Measurements from ENCODE around the gene POU3F1. TPM values are rescaled to one million over a fixed set of nuclear protein-coding genes. Genes with fewer than 3 reads are reported as not detected.

POU3F1 gene
- total and polyA plus RNA-seq, 3 experiments from 2014 or later: 0.09 to 0.57 (median 0.44) TPM

DNA sequence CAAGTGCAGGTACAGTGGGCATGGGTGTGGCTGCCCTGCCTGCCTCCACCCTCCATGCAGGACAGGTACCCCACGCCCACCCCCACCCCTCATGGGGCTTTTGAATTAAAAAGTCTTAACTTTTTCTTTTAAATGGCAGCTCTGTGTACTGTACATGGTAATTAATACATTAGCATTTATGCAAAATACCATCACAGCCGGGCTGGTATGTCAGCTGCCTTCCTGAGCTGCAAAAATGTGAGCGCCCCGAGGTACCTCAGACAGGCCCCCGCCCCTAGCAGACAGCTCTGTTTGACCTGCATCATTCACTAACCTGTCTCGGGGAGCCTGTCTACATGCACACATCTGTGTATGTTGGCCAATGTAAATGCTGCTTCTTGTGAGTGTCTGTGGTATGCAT, 42.2 kb upstream of the POU3F1 start:
- Mint-ChIP-seq H3K36me3 (no peaks in the 10 kb centered on the region), H3K4me1 (no peaks in the 10 kb centered on the region), H3K27me3 (peaks cover 12 to 55% of the 10 kb centered on the region in 2 donors), H3K27ac (no peak overlapping the region), H3K9me3 (no peaks in the 10 kb centered on the region), H3K4me3 (no peak overlapping the region)
- Histone ChIP-seq H3K4me1 (ENCODE audit: insufficient read depth, low read length) (no peaks in the 10 kb centered on the region), H3K27ac (ENCODE audit: low read depth, low read length) (no peak overlapping the region), H3K27me3 (ENCODE audit: insufficient read depth, low read length, poor library complexity, severe bottlenecking) (no peaks in the 10 kb centered on the region), H3K9me3 (ENCODE audit: low read length) (no peaks in the 10 kb centered on the region), H3K36me3 (ENCODE audit: insufficient read depth, low read length) (no peaks in the 10 kb centered on the region), H3K4me3 (ENCODE audit: low read length) (no peak overlapping the region)
- ChIA-PET POLR2A (no interaction called here), CTCF (no interaction called here)
- no peak for DNase-seq

DNA sequence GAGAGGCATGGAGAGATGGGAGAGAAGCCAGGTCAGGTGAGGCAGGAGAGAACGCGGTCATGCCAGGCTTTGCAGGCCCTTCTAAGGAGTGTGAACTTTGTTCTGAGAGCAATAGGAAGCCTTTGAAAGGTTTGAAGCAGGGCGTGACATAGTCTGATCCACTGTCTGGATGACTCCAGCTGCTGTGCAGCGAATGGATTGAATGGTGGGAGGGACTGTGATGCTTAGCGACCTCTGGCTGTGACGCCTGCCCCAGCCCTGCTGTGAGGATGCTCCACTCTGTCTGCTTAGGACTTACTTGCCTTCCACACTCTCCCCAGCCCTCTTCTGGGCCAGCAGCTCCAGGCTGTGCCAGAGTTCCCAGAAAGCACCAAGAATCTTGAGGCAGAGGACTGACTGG, 41.8 kb upstream of the POU3F1 start:
- ChIA-PET POLR2A (no interaction called here), CTCF (no interaction called here)
- Histone ChIP-seq H3K4me1 (ENCODE audit: insufficient read depth, low read length) (no peaks in the 10 kb centered on the region), H3K9me3 (ENCODE audit: low read length) (no peaks in the 10 kb centered on the region), H3K27ac (ENCODE audit: low read depth, low read length) (no peak overlapping the region), H3K36me3 (ENCODE audit: insufficient read depth, low read length) (no peaks in the 10 kb centered on the region), H3K4me3 (ENCODE audit: low read length) (no peak overlapping the region), H3K27me3 (ENCODE audit: insufficient read depth, low read length, poor library complexity, severe bottlenecking) (no peaks in the 10 kb centered on the region)
- H3K9me3 Mint-ChIP-seq: no peaks in the 10 kb centered on the region
- no peak for DNase-seq
- no peak overlapping the region for H3K4me3 Mint-ChIP-seq
- H3K36me3 Mint-ChIP-seq: no peaks in the 10 kb centered on the region
- H3K27me3 Mint-ChIP-seq: peaks cover 12 to 51% of the 10 kb centered on the region in 2 donors
- H3K4me1 Mint-ChIP-seq: no peaks in the 10 kb centered on the region
- H3K27ac Mint-ChIP-seq: no peak overlapping the region

GRCh38 chr1:38087676-38088075, 41.1 kb upstream of the POU3F1 start:
- POLR2A ChIA-PET: no interaction called here
- H3K9me3 ChIP-seq (ENCODE audit: low read length): no peaks in the 10 kb centered on the region
- no peak for DNase-seq
- CTCF ChIA-PET: no interaction called here
- H3K4me1 ChIP-seq (ENCODE audit: insufficient read depth, low read length): no peaks in the 10 kb centered on the region
- no peak overlapping the region for H3K27ac Mint-ChIP-seq
- H3K27me3 Mint-ChIP-seq: peaks cover 12 to 44% of the 10 kb centered on the region in 2 donors
- H3K4me3 Mint-ChIP-seq: no peak overlapping the region
- no peak overlapping the region for H3K27ac ChIP-seq (ENCODE audit: low read depth, low read length)
- H3K27me3 ChIP-seq (ENCODE audit: insufficient read depth, low read length, poor library complexity, severe bottlenecking): no peaks in the 10 kb centered on the region
- no peaks in the 10 kb centered on the region for H3K36me3 Mint-ChIP-seq
- no peaks in the 10 kb centered on the region for H3K9me3 Mint-ChIP-seq
- no peaks in the 10 kb centered on the region for H3K4me1 Mint-ChIP-seq
- H3K36me3 ChIP-seq (ENCODE audit: insufficient read depth, low read length): no peaks in the 10 kb centered on the region
- no peak overlapping the region for H3K4me3 ChIP-seq (ENCODE audit: low read length)

- Histone ChIP-seq H3K9me3 (ENCODE audit: low read length) (no peaks in the 10 kb centered on the region), H3K27ac (ENCODE audit: low read depth, low read length) (no peak overlapping the region), H3K27me3 (ENCODE audit: insufficient read depth, low read length, poor library complexity, severe bottlenecking) (no peaks in the 10 kb centered on the region), H3K36me3 (ENCODE audit: insufficient read depth, low read length) (no peaks in the 10 kb centered on the region), H3K4me3 (ENCODE audit: low read length) (no peak overlapping the region), H3K4me1 (ENCODE audit: insufficient read depth, low read length) (no peaks in the 10 kb centered on the region)
- Mint-ChIP-seq H3K9me3 (no peaks in the 10 kb centered on the region), H3K27ac (peak overlapping the region in 1 of 8 donors; percentile 58), H3K36me3 (no peaks in the 10 kb centered on the region), H3K27me3 (peaks cover 5 to 31% of the 10 kb centered on the region in 2 donors), H3K4me3 (no peak overlapping the region), H3K4me1 (no peaks in the 10 kb centered on the region)
- CTCF ChIA-PET: no interaction called here
- POLR2A ChIA-PET: no interaction called here
- no peak for DNase-seq
Measured at GRCh38 chr1:38085666-38086330, 39.2 kb upstream of the POU3F1 start.

GRCh38 chr1:38084700-38085099, 38.1 kb upstream of the POU3F1 start:
- CTCF ChIA-PET: interaction anchor here (1.0 kb wide), 1 partner anchor 15 kb away, joined by 3 read pairs; no protein-coding TSS in a partner anchor
- no peaks in the 10 kb centered on the region for H3K36me3 ChIP-seq (ENCODE audit: insufficient read depth, low read length)
- H3K9me3 Mint-ChIP-seq: no peaks in the 10 kb centered on the region
- peaks cover 1 to 21% of the 10 kb centered on the region in 2 donors for H3K27me3 Mint-ChIP-seq
- no peak for DNase-seq
- no peaks in the 10 kb centered on the region for H3K9me3 ChIP-seq (ENCODE audit: low read length)
- no peaks in the 10 kb centered on the region for H3K4me1 Mint-ChIP-seq
- POLR2A ChIA-PET: no interaction called here
- no peak overlapping the region for H3K27ac ChIP-seq (ENCODE audit: low read depth, low read length)
- H3K4me3 ChIP-seq (ENCODE audit: low read length): no peak overlapping the region
- no peaks in the 10 kb centered on the region for H3K4me1 ChIP-seq (ENCODE audit: insufficient read depth, low read length)
- H3K27me3 ChIP-seq (ENCODE audit: insufficient read depth, low read length, poor library complexity, severe bottlenecking): no peaks in the 10 kb centered on the region
- no peak overlapping the region for H3K27ac Mint-ChIP-seq
- no peak overlapping the region for H3K4me3 Mint-ChIP-seq
- H3K36me3 Mint-ChIP-seq: no peaks in the 10 kb centered on the region

DNA sequence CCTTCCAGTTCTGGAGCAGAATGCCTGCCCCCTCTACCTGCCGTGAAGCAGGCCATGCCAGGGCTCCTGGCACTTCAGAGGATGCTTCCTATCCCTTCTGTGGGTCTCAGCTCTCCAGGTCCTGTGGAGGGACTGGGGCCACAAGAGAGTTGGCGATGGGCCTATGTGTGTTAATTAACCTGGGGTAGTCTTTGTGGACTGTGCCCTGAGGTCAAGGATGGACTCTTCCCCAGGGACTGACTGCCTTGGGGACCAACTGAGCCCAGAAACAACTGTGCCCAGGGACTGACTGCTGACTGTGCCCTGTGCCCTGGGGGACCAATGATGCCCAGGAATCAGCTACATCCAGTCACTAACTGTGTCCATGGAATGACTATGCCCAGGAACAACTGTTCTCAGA, 37.5 kb upstream of the POU3F1 start:
- Mint-ChIP-seq H3K27me3 (peaks cover 1 to 16% of the 10 kb centered on the region in 2 donors), H3K9me3 (no peaks in the 10 kb centered on the region), H3K4me3 (peak overlapping the region in 1 of 7 donors; percentile 61), H3K27ac (no peak overlapping the region), H3K4me1 (no peaks in the 10 kb centered on the region), H3K36me3 (no peaks in the 10 kb centered on the region)
- Histone ChIP-seq H3K4me3 (ENCODE audit: low read length) (no peak overlapping the region), H3K9me3 (ENCODE audit: low read length) (no peaks in the 10 kb centered on the region), H3K27me3 (ENCODE audit: insufficient read depth, low read length, poor library complexity, severe bottlenecking) (no peaks in the 10 kb centered on the region), H3K36me3 (ENCODE audit: insufficient read depth, low read length) (no peaks in the 10 kb centered on the region), H3K4me1 (ENCODE audit: insufficient read depth, low read length) (no peaks in the 10 kb centered on the region), H3K27ac (ENCODE audit: low read depth, low read length) (no peak overlapping the region)
- CTCF ChIA-PET: interaction anchor here (1.0 kb wide), 1 partner anchor 15 kb away, joined by 3 read pairs; no protein-coding TSS in a partner anchor
- POLR2A ChIA-PET: no interaction called here
- no peak for DNase-seq

- Histone ChIP-seq H3K9me3 (ENCODE audit: low read length) (no peaks in the 10 kb centered on the region), H3K27me3 (ENCODE audit: insufficient read depth, low read length, poor library complexity, severe bottlenecking) (no peaks in the 10 kb centered on the region), H3K36me3 (ENCODE audit: insufficient read depth, low read length) (no peaks in the 10 kb centered on the region), H3K4me1 (ENCODE audit: insufficient read depth, low read length) (no peaks in the 10 kb centered on the region), H3K27ac (ENCODE audit: low read depth, low read length) (no peak overlapping the region), H3K4me3 (ENCODE audit: low read length) (no peak overlapping the region)
- Mint-ChIP-seq H3K9me3 (no peaks in the 10 kb centered on the region), H3K4me1 (no peaks in the 10 kb centered on the region), H3K36me3 (no peaks in the 10 kb centered on the region), H3K27me3 (peaks cover 1 to 13% of the 10 kb centered on the region in 2 donors), H3K27ac (no peak overlapping the region), H3K4me3 (no peak overlapping the region)
- ChIA-PET POLR2A (no interaction called here), CTCF (no interaction called here)
- DNase-seq: no peak
Measured at GRCh38 chr1:38083541-38083940, 36.9 kb upstream of the POU3F1 start.

DNA sequence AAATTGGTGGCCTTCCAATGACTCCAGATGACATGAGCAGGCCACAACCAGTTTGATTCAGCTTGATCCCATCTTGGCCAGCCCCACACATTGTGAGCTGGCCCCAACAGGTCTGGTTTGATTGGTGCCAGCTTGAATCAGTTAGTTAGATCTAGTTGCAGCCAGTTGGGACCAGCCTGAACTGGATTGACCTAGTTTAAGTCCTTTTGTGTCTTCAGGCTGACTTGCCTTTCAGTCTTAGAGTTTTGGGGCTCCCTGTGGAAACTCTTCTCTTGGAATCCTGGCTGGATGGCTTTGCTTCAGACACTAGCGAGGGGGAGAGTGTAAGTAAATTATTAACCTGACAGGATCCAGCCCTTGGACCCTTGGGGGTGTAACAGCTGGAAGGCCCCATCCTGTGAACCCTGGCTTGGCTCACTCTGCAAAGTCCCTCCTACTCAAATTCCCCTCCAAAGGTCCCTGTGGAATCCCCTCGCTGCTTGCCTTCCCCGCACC, 36.2 kb upstream of the POU3F1 start:
- Mint-ChIP-seq H3K4me3 (no peak overlapping the region), H3K4me1 (no peaks in the 10 kb centered on the region), H3K36me3 (no peaks in the 10 kb centered on the region), H3K27me3 (peaks cover 1 to 7% of the 10 kb centered on the region in 2 donors), H3K9me3 (no peaks in the 10 kb centered on the region), H3K27ac (peak overlapping the region in 1 of 8 donors; percentile 55)
- no peaks in the 10 kb centered on the region for H3K4me1 ChIP-seq (ENCODE audit: insufficient read depth, low read length)
- H3K36me3 ChIP-seq (ENCODE audit: insufficient read depth, low read length): no peaks in the 10 kb centered on the region
- no peak overlapping the region for H3K4me3 ChIP-seq (ENCODE audit: low read length)
- POLR2A ChIA-PET: no interaction called here
- CTCF ChIA-PET: no interaction called here
- no peaks in the 10 kb centered on the region for H3K9me3 ChIP-seq (ENCODE audit: low read length)
- DNase-seq: no peak
- H3K27ac ChIP-seq (ENCODE audit: low read depth, low read length): no peak overlapping the region
- no peaks in the 10 kb centered on the region for H3K27me3 ChIP-seq (ENCODE audit: insufficient read depth, low read length, poor library complexity, severe bottlenecking)

Data from CD8-positive, alpha-beta memory T cell (primary cell).